HFFc6 (cell line): ENCODE data around the gene ZG16B. TPM values are rescaled to one million over a fixed set of nuclear protein-coding genes. Genes with fewer than 3 reads are reported as not detected.

Experiments used
- DNase-seq: peaks from one replicate; pipeline ENCODE4 v3.0.0-alpha.2; 2018
- H3K27ac Mint-ChIP-seq: 2 replicates; pipeline ENCODE4 v1.8.0; 2020; ENCODE audit warnings: mild to moderate bottlenecking, mixed read lengths
- H3K27me3 Mint-ChIP-seq: 2 replicates; pipeline ENCODE4 v1.8.0; 2021; ENCODE audit warnings: mild to moderate bottlenecking, moderate library complexity, mixed read lengths; ENCODE audit not compliant: insufficient read depth
- H3K36me3 Mint-ChIP-seq: 2 replicates; pipeline ENCODE4 v1.8.0; 2021; ENCODE audit warnings: low read depth, mixed read lengths
- H3K4me1 Mint-ChIP-seq: 2 replicates; pipeline ENCODE4 v1.8.0; 2020; ENCODE audit warnings: low read depth, mixed read lengths
- H3K4me3 Mint-ChIP-seq: 2 replicates; pipeline ENCODE4 v1.8.0; 2020; ENCODE audit warnings: mild to moderate bottlenecking, moderate library complexity, mixed read lengths
- H3K9me3 Mint-ChIP-seq: 2 replicates; pipeline ENCODE4 v1.8.0; 2020; ENCODE audit warnings: mild to moderate bottlenecking, mixed read lengths
- total RNA-seq, 6 experiments: library from RNA; stranded (reverse); fragmentation: NEBNext Ultra II Directional; extraction: Animal tissue kit (Norgen Biotek cat#: 25700); gene quantifications; 2 replicates in 1 of 6; 3 replicates in 5 of 6; pipeline ENCODE4 v1.2.3, GENCODE V29; 2021
- TF ChIP-seq, protein P1 (sequence below): fragments of 200-600 bp; sonication (generic); IDR thresholded peaks from 2 replicates; pipeline ENCODE4 v1.5.0; 2021; ENCODE audit warnings: antibody characterized with exemption, mild to moderate bottlenecking

Gene ZG16B
- total RNA-seq, 6 experiments from 2014 or later = 0.41 to 0.68 (median 0.46) TPM; not detected in 2

DNA sequence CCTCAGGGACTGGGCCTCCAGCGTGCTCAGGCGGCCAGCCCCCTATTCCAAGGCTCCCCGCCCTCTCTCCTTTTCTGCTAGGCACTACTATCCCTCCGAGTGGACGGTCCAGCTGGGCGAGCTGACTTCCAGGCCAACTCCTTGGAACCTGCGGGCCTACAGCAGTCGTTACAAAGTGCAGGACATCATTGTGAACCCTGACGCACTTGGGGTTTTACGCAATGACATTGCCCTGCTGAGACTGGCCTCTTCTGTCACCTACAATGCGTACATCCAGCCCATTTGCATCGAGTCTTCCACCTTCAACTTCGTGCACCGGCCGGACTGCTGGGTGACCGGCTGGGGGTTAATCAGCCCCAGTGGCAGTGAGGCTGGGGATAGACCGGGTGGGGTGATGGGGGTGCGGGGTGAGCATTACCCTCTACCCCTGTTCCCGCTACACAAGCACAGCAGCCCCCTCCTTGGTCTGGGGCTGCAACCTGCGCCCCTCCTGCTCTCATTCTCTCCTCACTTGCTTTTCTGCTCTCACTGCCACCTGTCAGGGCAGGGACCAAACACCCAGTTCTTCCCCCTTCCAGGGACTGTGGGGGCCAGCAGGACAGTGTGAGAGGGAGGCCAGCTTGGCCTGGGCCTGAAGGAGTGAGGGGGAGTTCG, 30.8 kb upstream of the ZG16B start:
- Mint-ChIP-seq H3K4me3 (no peak overlapping the region), H3K9me3 (peaks cover 17% of the 10 kb centered on the region), H3K36me3 (peaks cover 5% of the 10 kb centered on the region; the same call in 1 of the 2 replicates), H3K27me3 (peaks cover 22% of the 10 kb centered on the region), H3K4me1 (no peaks in the 10 kb centered on the region), H3K27ac (no peak overlapping the region)
- TF ChIP-seq, protein P1, sequence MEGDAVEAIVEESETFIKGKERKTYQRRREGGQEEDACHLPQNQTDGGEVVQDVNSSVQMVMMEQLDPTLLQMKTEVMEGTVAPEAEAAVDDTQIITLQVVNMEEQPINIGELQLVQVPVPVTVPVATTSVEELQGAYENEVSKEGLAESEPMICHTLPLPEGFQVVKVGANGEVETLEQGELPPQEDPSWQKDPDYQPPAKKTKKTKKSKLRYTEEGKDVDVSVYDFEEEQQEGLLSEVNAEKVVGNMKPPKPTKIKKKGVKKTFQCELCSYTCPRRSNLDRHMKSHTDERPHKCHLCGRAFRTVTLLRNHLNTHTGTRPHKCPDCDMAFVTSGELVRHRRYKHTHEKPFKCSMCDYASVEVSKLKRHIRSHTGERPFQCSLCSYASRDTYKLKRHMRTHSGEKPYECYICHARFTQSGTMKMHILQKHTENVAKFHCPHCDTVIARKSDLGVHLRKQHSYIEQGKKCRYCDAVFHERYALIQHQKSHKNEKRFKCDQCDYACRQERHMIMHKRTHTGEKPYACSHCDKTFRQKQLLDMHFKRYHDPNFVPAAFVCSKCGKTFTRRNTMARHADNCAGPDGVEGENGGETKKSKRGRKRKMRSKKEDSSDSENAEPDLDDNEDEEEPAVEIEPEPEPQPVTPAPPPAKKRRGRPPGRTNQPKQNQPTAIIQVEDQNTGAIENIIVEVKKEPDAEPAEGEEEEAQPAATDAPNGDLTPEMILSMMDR = no peak
- DNase-seq = no peak

DNA sequence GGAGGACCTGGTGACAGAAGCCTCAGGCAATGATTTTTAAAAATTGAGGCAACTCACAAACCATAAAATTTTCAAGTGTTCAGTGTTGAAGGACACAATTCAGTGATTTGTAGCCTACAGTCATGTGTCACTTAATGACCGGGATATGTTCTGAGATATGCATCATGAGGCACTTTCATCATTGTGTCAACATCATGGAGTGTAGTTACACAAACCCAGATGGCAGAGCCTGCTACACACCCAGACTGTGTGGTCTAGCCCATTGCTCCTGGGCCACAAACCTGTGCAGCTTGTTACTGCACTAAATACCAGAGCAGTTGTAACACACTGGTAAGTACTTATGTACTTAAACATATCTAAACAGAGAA, 30.3 kb upstream of the ZG16B start:
- H3K27ac Mint-ChIP-seq = no peak overlapping the region
- H3K4me3 Mint-ChIP-seq = no peak overlapping the region
- peaks cover 19% of the 10 kb centered on the region for H3K9me3 Mint-ChIP-seq
- H3K27me3 Mint-ChIP-seq = peaks cover 22% of the 10 kb centered on the region
- peaks cover 5% of the 10 kb centered on the region; the same call in 1 of the 2 replicates for H3K36me3 Mint-ChIP-seq
- DNase-seq = no peak
- H3K4me1 Mint-ChIP-seq = no peaks in the 10 kb centered on the region
- TF ChIP-seq, protein P1 = no peak

DNA sequence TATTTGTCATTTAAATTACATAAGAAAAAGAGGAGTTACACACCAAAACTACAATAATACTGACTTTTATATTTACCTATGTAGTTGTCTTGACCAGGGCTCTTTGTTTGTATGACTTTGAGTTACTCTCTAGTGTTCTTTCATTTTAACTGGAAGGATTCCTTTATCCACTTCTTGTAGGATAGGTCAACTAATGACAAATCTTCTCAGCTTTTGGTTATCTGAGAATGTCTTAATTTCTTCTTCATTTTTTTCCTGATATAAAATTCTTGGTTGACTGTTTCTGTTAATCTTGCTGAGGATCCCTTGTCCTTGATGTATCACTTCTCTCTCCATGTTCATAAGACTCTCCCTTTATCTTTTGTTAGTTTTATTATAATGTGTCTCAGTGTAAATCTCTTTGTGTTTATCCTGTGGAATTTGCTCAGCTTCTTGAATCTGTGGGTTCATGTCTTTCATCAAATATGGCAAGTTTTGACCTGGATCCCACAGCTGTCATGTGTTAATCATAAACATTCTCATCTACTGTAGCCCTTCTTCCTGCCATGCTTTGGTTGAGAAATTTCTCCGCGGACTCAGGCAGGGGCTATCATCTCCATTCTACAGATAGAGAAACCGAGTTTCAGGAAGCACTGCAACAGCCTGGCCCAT, 26.4 kb upstream of the ZG16B start:
- H3K9me3 Mint-ChIP-seq = peaks cover 26% of the 10 kb centered on the region
- TF ChIP-seq, protein P1 = no peak
- H3K4me1 Mint-ChIP-seq = no peaks in the 10 kb centered on the region
- no peak overlapping the region for H3K4me3 Mint-ChIP-seq
- H3K27me3 Mint-ChIP-seq = peaks cover 30% of the 10 kb centered on the region
- no peak for DNase-seq
- H3K36me3 Mint-ChIP-seq = peaks cover 5% of the 10 kb centered on the region; the same call in 1 of the 2 replicates
- no peak overlapping the region for H3K27ac Mint-ChIP-seq

DNA sequence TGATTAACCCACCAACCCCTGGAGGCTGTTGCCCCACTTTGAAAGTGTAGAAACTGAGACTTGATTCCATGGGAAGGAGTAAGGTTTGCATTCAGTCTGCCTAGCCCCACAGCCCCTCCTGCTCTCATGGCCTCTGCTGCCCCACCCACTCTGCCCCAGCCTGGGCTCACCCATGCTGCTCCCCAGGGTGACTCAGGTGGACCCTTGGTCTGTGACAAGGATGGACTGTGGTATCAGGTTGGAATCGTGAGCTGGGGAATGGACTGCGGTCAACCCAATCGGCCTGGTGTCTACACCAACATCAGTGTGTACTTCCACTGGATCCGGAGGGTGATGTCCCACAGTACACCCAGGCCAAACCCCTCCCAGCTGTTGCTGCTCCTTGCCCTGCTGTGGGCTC, 25.4 kb upstream of the ZG16B start:
- no peak overlapping the region for H3K4me3 Mint-ChIP-seq
- peaks cover 5% of the 10 kb centered on the region; the same call in 1 of the 2 replicates for H3K36me3 Mint-ChIP-seq
- H3K4me1 Mint-ChIP-seq = no peaks in the 10 kb centered on the region
- H3K27ac Mint-ChIP-seq = no peak overlapping the region
- no peak for DNase-seq
- TF ChIP-seq, protein P1 = no peak
- peaks cover 33% of the 10 kb centered on the region for H3K9me3 Mint-ChIP-seq
- H3K27me3 Mint-ChIP-seq = peaks cover 32% of the 10 kb centered on the region

DNA sequence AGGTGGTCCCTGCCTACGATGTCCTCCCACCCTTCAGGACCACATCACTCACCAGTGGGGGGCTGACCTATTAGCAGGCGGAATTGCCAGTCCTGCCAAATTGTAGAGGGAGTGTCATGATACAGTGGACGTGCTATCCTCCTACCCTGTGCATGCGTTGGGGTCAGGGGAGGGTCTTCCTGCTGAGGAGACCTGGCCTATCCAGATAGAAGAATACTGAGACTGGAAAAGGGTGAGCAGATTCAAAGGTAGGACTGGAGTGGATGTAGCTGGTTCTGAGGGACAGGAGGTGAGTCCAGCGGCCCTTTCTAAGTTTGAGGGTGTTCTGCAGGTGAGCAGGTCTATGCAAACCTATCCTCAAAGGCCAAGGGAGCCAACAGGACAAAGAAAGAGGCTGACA, 23.8 kb upstream of the ZG16B start:
- Mint-ChIP-seq H3K36me3 (peaks cover 5% of the 10 kb centered on the region; the same call in 1 of the 2 replicates), H3K4me3 (no peak overlapping the region), H3K27me3 (peaks cover 41% of the 10 kb centered on the region), H3K9me3 (peaks cover 33% of the 10 kb centered on the region), H3K4me1 (no peaks in the 10 kb centered on the region), H3K27ac (no peak overlapping the region)
- no peak for DNase-seq
- TF ChIP-seq, protein P1 = no peak
